B cell (primary cell): ENCODE data around the gene BNC2.

ENCODE experiments used
- CTCF ChIP-seq: fragments of 200-600 bp; IDR thresholded peaks from one replicate; pipeline ENCODE4 v1.8.0; 2022; ENCODE audit warnings: antibody characterized with exemption, mild to moderate bottlenecking
- EZH2 ChIP-seq: IDR thresholded peaks from 2 replicates; pipeline ENCODE4 v1.6.1; 2012; ENCODE audit warnings: borderline replicate concordance, low read depth, mild to moderate bottlenecking, moderate library complexity, low read length; ENCODE audit not compliant: insufficient read depth, poor library complexity, severe bottlenecking

GRCh38 chr9:16883586-16883985 lies 13.1 kb upstream of the BNC2 start:
- no peak for TF ChIP-seq CTCF
- TF ChIP-seq EZH2, result no peak
